ENCODE data around the gene FCRLB. TPM values are rescaled to one million over a fixed set of nuclear protein-coding genes. Genes with fewer than 3 reads are reported as not detected.

The FCRLB gene
- total and polyA plus RNA-seq, 2 of the 13 experiments (the other 11 are each of a cell fraction or from before 2014, with no cell fraction given): 0.08 to 0.11 TPM

- TF ChIP-seq MYNN (CRISPR knock-in tag; IDR thresholded peaks at IDR 0.05; ENCODE audit: low read depth): no peak
- no peak for TF ChIP-seq ZNF451 (CRISPR knock-in tag; IDR thresholded peaks at IDR 0.05)
- 0 out of 2 replicates have a peak, but pooled peaks have one; percentile 20 for TF ChIP-seq ZNF12 (CRISPR knock-in tag; IDR thresholded peaks at IDR 0.05)
- TF ChIP-seq ZSCAN30 (CRISPR knock-in tag; IDR thresholded peaks at IDR 0.05): no peak
- TF ChIP-seq FOXP1 (IDR thresholded peaks at IDR 0.05): peak; percentile 27; the same call in 1 of the 2 replicates
- TF ChIP-seq FOXP1 (CRISPR knock-in tag; IDR thresholded peaks at IDR 0.05): peak; percentile 87
- no peak for TF ChIP-seq ATF3 (CRISPR knock-in tag; IDR thresholded peaks at IDR 0.05)
- peak; percentile 57 for TF ChIP-seq NCOA2 (CRISPR knock-in tag; IDR thresholded peaks at IDR 0.05)
- no peak for TF ChIP-seq CENPX (CRISPR knock-in tag; IDR thresholded peaks at IDR 0.05)
- no peak for TF ChIP-seq ZNF20 (CRISPR knock-in tag; IDR thresholded peaks at IDR 0.05)
- peak; percentile 82 for TF ChIP-seq IRF2 (CRISPR knock-in tag; IDR thresholded peaks at IDR 0.05)
- TF ChIP-seq, protein P1, sequence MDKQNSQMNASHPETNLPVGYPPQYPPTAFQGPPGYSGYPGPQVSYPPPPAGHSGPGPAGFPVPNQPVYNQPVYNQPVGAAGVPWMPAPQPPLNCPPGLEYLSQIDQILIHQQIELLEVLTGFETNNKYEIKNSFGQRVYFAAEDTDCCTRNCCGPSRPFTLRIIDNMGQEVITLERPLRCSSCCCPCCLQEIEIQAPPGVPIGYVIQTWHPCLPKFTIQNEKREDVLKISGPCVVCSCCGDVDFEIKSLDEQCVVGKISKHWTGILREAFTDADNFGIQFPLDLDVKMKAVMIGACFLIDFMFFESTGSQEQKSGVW (CRISPR knock-in tag; IDR thresholded peaks at IDR 0.05; ENCODE audit: borderline replicate concordance): no peak
- no peak for TF ChIP-seq NR2C2 (CRISPR knock-in tag; IDR thresholded peaks at IDR 0.05; ENCODE audit: borderline replicate concordance)
- TF ChIP-seq POLR2A (IDR thresholded peaks at IDR 0.05; ENCODE audit: insufficient read depth in 1 of 2, low read depth in 2 of 2, low read length in 2 of 2): no peak
- TF ChIP-seq RCOR2 (CRISPR knock-in tag; IDR thresholded peaks at IDR 0.05): peak; percentile 88
Measured at GRCh38 chr1:161702250-161702649, 19.1 kb upstream of the FCRLB start (continued).

- no peak for TF ChIP-seq SIX4 (CRISPR knock-in tag; IDR thresholded peaks at IDR 0.05)
- no peak for TF ChIP-seq GZF1 (CRISPR knock-in tag; IDR thresholded peaks at IDR 0.05)
- no peak for TF ChIP-seq KAT2B (IDR thresholded peaks at IDR 0.05; ENCODE audit: borderline replicate concordance, low read depth, low read length)
- TF ChIP-seq HIVEP1 (CRISPR knock-in tag; IDR thresholded peaks at IDR 0.05): no peak
- no peak for TF ChIP-seq TAF1 (CRISPR knock-in tag; IDR thresholded peaks at IDR 0.05)
- TF ChIP-seq NFKB2 (CRISPR knock-in tag; IDR thresholded peaks at IDR 0.05; ENCODE audit: borderline replicate concordance): no peak
- TF ChIP-seq REXO4 (CRISPR knock-in tag; IDR thresholded peaks at IDR 0.05; ENCODE audit: borderline replicate concordance): no peak
- no peak for TF ChIP-seq SP2 (CRISPR knock-in tag; IDR thresholded peaks at IDR 0.05)
- TF ChIP-seq, protein P2, sequence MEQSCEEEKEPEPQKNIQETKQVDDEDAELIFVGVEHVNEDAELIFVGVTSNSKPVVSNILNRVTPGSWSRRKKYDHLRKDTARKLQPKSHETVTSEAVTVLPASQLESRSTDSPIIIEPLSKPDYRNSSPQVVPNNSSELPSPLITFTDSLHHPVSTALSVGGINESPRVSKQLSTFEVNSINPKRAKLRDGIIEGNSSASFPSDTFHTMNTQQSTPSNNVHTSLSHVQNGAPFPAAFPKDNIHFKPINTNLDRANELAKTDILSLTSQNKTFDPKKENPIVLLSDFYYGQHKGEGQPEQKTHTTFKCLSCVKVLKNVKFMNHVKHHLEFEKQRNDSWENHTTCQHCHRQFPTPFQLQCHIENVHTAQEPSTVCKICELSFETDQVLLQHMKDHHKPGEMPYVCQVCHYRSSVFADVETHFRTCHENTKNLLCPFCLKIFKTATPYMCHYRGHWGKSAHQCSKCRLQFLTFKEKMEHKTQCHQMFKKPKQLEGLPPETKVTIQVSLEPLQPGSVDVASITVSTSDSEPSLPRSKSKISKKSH (CRISPR knock-in tag; IDR thresholded peaks at IDR 0.05; ENCODE audit: borderline replicate concordance): no peak
- Histone ChIP-seq H3K27ac (ENCODE audit: extremely low read length, insufficient read depth, low read length) (no peak overlapping the region), H3K4me2 (ENCODE audit: low read depth, low read length) (no peak overlapping the region), H3K9ac (ENCODE audit: insufficient read depth, low read depth, low read length) (no peak overlapping the region), H3K27me3 (ENCODE audit: control insufficient read depth in 1 of 2, insufficient read depth in 2 of 2, low read length in 2 of 2) (no peaks in the 10 kb centered on the region; a peak in 1 of 5 replicates), H3K9me3 (ENCODE audit: low read length) (no peaks in the 10 kb centered on the region), H3K4me3 (replicated peaks in 1 of 3; ENCODE audit: insufficient read depth in 1 of 3, low read depth in 2 of 3, low read length in 3 of 3) (no peak overlapping the region), H4K20me1 (ENCODE audit: insufficient read depth, low read length) (no peaks in the 10 kb centered on the region), H3K79me2 (ENCODE audit: insufficient read depth, low read length) (no peaks in the 10 kb centered on the region), H3K4me1 (ENCODE audit: insufficient read depth, low read length) (peaks cover 15% of the 10 kb centered on the region), H2AFZ (ENCODE audit: low read length) (no peak overlapping the region), H3K36me3 (replicated peaks in 1 of 2; ENCODE audit: control insufficient read depth in 1 of 2, insufficient read depth in 2 of 2, low read length in 2 of 2) (no peaks in the 10 kb centered on the region)
- DNase-seq (ENCODE audit: low spot score) (no peak), ATAC-seq (no peak), FAIRE-seq (no peak)
- ChIA-PET POLR2A (no interaction called here), CTCF (ENCODE audit: low intra/inter-chr PET ratio, low total read pairs) (no interaction called here)
- in situ Hi-C loops (cut with HindIII; ENCODE audit: extremely low pct_ligation_motif_present, low pct_unique_long_range_greater_than_20kb) (no loop called here), intact Hi-C loops (cut with micrococcal nuclease; ENCODE audit: unreplicated experiment) (no loop called here)
- no TSS peak for BruUV-seq (replicated peaks)
- WGBS (ENCODE audit: low lambda C conversion rate): 67% methylated on average over 4 of the region's 4 CpGs
Measured at GRCh38 chr1:161705537-161705936, 15.8 kb upstream of the FCRLB start.

Data from HepG2 (cell line).